ENCODE measurements around the gene TBC1D13.
"Not testable (repeated sequence)": the region's sequence is repeated elsewhere in the genome, so short reads cannot be mapped to it uniquely, and the experiment has no call there.

Gene TBC1D13

DNA sequence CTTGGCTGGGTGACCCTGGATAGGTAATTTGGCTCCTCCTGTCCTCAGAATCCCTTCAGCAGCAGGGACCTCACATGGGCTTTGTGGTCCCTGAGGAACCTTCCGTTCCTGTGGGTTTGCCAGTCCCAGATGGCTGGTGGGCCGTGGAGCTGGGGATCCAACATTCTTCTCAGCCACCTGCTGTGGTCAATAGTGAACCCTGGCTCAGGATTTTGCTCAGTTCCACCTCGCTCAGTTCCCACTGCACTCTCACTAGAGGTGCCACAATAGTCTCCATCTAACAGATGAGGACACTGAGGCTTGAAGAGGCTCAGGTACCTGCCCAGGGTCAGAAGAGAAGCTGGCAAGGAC is 59.6 kb downstream of the TBC1D13 start:
- DNase-seq (ENCODE audit: low read depth in 2 of 2): no peak

GRCh38 chr9:128847803-128848202 is 60.8 kb downstream of the TBC1D13 start:
- DNase-seq (ENCODE audit: low read depth in 2 of 2): no peak

- DNase-seq (ENCODE audit: low read depth in 2 of 2): not testable (repeated sequence)
These were observed 64.0 kb downstream of the TBC1D13 start for GRCh38 chr9:128851024-128851423.

DNA sequence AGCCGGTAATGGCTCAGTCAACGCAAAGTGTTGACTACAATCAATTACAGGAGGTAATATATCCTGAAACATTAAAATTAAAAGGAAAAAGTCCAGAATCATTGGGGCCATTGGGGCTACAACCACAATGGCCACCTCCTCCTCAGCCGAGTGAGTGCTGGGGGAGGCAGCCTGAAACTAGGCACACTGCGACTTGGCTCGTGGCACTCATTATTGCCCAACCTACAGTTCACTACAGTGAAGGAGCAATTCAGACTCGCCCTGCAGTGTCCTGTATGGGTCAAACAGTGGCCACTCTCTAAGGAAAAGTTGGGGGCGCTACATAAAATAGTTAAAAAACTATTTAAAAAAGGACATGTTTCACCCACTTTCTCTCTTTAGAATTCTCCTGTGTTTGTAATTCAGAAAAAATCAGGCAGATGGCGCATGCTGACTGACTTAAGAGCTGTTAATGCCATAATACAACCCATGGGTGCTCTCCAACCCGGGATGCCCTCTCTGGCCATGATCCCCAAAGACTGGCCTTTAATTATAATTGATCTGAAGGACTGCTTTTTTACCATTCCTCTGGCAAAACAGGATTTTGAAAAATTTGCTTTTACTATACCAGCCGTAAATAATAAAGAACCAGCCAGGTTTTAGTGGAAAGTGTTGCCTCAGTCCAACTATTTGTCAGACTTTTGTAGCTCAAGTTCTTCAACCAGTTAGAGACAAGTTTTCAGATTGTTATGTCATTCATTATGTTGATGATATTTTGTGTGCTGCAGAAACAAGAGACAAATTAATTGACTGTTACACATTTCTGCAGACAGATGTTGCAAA is 64.9 kb downstream of the TBC1D13 start:
- not testable (repeated sequence) for DNase-seq (ENCODE audit: low read depth in 2 of 2)

DNA sequence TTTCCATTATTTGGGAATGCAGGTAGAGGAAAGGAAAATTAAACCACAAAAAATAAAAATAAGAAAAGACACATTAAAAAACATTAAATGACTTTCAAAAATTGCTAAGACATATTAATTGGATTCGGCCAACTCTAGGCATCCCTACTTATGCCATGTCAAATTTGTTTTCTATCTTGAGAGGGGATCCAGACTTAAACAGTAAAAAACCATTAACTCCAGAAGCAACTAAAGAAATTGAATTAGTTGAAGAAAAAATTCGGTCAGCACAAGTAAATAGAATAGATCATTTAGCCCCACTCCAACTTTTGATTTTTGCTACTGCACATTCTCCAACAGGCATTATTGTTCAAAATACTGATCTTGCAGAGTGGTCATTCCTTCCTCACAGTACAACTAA is 65.6 kb downstream of the TBC1D13 start:
- DNase-seq (ENCODE audit: low read depth in 2 of 2): not testable (repeated sequence)

- not testable (repeated sequence) for DNase-seq (ENCODE audit: low read depth in 2 of 2)
These were observed 67.4 kb downstream of the TBC1D13 start for GRCh38 chr9:128854454-128854853.

DNA sequence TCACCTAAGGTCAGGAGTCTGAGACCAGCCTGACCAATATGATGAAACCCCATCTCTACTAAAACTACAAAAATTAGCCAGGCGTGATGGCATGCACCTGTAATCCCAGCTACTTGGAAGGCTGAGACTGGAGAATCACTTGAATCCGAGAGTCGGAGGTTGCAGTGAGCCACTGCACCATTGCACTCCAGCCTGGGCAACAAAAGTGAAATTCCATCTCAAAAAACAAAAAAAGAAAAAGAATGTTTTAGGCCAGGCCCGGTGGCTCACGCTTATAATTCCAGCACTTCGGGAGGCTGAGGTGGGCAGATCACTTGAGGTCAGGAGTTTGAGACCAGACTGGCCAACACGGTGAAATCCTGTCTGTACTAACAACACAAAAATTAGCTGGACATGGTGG is 71.4 kb downstream of the TBC1D13 start:
- not testable (repeated sequence) for DNase-seq (ENCODE audit: low read depth in 2 of 2)

Data from stimulated activated CD8-positive, alpha-beta memory T cell treated with anti-CD3 and anti-CD28 coated beads, Interleukin-7, amount 100 ng/mL, for 4 hours (primary cell).